HL-60 (cell line): ENCODE data around the gene NID2.
A peak's percentile ranks its signal among the peaks of the same experiment; 100 is the strongest.

Experiments
- DNase-seq, 2 experiments: peaks; one replicate each; pipeline ENCODE4 v3.0.0-alpha.2; 2010 to 2020; ENCODE audit warnings: low read depth in 1 of 2, low spot score in 1 of 2
- H3K27ac ChIP-seq: fragments of 250-450 bp; sonication (Bioruptor Pico); replicated peaks from 2 replicates; pipeline ENCODE4 v1.5.1; 2020; ENCODE audit warnings: mild to moderate bottlenecking, moderate library complexity
- H3K27me3 ChIP-seq: fragments of 250-450 bp; sonication (Bioruptor Pico); 2 replicates; pipeline ENCODE4 v1.5.1; 2021; ENCODE audit warnings: mild to moderate bottlenecking, moderate library complexity; ENCODE audit not compliant: insufficient read depth, poor library complexity, severe bottlenecking
- H3K4me3 ChIP-seq: replicated peaks from 2 replicates; pipeline ENCODE4 v1.5.1; 2011; ENCODE audit warnings: mild to moderate bottlenecking, control low read depth, low read length; ENCODE audit not compliant: insufficient read depth
- GABPA ChIP-seq: IDR thresholded peaks from 2 replicates; pipeline ENCODE4 v1.6.1; 2012; ENCODE audit warnings: low read depth
- POLR2AphosphoS5 ChIP-seq: IDR thresholded peaks from 2 replicates; pipeline ENCODE4 v1.6.1; 2012; ENCODE audit warnings: low read depth
- SPI1 ChIP-seq: IDR thresholded peaks from 2 replicates; pipeline ENCODE4 v1.6.1; 2012; ENCODE audit warnings: low read depth, mild to moderate bottlenecking, borderline replicate concordance
- TF ChIP-seq, protein P1 (sequence below): IDR thresholded peaks from one replicate; pipeline ENCODE4 v1.5.1; 2011; ENCODE audit warnings: low read length, control low read depth, inconsistent platforms; ENCODE audit not compliant: insufficient read depth
- TF ChIP-seq, protein P2 (sequence below): IDR thresholded peaks from 2 replicates; pipeline ENCODE4 v1.6.1; 2012; ENCODE audit warnings: low read depth; ENCODE audit not compliant: insufficient replicate concordance

NID2 gene

DNA sequence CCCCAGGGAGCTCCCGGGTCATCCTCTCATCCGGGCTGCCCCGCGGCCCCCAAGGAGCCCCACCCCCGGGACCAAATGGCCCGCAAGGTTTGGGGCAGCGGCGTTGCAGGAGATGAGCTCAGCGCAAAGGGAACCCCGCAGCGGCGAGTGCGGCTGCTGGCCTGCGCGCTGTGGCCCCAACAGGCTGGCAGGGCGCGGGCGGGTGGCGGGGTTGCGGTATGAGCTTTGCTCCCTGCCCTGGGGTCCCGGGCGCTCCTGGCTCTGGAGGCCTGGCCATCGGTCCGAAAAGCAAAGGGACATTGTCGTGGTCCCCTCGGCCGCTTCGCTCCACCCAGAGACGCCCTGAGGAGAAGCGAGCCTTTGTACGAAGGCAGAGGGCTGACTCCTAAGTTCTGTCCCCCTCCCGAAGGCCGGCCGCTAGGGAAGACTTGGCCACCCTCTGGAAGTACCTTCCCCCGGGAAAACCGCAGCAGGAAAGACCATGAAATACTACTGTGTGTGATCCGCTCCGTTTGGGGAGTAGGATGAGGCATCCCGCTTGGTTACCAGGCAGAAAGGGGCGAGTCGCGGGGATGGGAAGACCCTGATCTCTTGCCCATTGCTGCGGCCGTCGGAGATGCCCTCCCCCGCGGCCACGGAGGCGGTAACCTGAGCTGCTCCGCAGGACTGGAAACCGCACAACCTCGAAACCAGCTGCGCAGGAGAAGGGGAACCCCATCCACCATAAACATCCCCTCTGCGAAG, 620 bp upstream of the NID2 start:
- no peak for DNase-seq
- no peak for TF ChIP-seq GABPA
- no peak for TF ChIP-seq POLR2AphosphoS5
- TF ChIP-seq, protein P1, sequence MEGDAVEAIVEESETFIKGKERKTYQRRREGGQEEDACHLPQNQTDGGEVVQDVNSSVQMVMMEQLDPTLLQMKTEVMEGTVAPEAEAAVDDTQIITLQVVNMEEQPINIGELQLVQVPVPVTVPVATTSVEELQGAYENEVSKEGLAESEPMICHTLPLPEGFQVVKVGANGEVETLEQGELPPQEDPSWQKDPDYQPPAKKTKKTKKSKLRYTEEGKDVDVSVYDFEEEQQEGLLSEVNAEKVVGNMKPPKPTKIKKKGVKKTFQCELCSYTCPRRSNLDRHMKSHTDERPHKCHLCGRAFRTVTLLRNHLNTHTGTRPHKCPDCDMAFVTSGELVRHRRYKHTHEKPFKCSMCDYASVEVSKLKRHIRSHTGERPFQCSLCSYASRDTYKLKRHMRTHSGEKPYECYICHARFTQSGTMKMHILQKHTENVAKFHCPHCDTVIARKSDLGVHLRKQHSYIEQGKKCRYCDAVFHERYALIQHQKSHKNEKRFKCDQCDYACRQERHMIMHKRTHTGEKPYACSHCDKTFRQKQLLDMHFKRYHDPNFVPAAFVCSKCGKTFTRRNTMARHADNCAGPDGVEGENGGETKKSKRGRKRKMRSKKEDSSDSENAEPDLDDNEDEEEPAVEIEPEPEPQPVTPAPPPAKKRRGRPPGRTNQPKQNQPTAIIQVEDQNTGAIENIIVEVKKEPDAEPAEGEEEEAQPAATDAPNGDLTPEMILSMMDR, result no peak
- TF ChIP-seq, protein P2, sequence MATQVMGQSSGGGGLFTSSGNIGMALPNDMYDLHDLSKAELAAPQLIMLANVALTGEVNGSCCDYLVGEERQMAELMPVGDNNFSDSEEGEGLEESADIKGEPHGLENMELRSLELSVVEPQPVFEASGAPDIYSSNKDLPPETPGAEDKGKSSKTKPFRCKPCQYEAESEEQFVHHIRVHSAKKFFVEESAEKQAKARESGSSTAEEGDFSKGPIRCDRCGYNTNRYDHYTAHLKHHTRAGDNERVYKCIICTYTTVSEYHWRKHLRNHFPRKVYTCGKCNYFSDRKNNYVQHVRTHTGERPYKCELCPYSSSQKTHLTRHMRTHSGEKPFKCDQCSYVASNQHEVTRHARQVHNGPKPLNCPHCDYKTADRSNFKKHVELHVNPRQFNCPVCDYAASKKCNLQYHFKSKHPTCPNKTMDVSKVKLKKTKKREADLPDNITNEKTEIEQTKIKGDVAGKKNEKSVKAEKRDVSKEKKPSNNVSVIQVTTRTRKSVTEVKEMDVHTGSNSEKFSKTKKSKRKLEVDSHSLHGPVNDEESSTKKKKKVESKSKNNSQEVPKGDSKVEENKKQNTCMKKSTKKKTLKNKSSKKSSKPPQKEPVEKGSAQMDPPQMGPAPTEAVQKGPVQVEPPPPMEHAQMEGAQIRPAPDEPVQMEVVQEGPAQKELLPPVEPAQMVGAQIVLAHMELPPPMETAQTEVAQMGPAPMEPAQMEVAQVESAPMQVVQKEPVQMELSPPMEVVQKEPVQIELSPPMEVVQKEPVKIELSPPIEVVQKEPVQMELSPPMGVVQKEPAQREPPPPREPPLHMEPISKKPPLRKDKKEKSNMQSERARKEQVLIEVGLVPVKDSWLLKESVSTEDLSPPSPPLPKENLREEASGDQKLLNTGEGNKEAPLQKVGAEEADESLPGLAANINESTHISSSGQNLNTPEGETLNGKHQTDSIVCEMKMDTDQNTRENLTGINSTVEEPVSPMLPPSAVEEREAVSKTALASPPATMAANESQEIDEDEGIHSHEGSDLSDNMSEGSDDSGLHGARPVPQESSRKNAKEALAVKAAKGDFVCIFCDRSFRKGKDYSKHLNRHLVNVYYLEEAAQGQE, result no peak
- no peak for TF ChIP-seq SPI1
- H3K27ac ChIP-seq, result no peak overlapping the region

DNA sequence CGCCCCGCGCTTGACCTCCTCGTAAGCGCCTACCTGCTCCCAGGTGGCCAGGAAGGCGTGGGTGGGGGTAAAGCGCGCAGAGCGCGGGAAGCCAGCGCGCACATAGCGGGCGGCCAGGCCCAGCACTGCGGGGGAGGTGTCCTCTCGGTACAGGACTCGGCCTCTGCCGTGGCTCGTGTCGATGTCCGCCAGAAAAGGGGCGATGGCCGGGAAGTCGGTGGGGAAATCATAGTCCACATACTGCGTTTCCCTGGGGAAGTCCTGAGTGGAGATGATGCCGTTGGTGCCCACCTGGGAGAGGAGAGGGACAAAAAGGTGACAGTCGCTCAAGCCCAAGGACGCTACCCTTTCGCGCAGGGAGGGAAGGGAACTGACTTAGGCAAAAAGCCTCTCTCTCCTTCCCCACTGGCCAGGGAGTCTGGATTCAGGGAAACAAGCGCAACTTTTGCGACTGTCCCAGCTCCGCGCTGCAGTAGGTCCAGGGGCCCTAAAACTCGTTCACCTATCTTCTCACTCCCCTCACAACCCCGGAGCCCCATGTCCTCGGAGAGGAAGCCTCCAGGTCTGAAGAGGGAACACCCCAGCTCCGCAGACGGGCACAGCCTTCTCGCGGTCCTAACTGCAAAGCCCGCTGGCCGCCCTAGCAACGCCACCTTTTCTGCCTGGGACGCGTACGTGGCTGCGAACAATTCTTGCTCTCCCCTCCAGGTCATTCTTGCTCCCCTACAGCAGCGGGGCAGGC, 815 bp downstream of the NID2 start:
- Histone ChIP-seq H3K27me3 (peaks cover 55% of the 10 kb centered on the region), H3K4me3 (no peak overlapping the region), H3K27ac (no peak overlapping the region)
- no peak for DNase-seq
- TF ChIP-seq SPI1 (no peak), GABPA (no peak), POLR2AphosphoS5 (no peak)
- TF ChIP-seq, protein P2, result no peak
- TF ChIP-seq, protein P1, result no peak

More for the DNA sequence above, 620 bp upstream of the NID2 start:
- H3K27me3 ChIP-seq, result peaks cover 55% of the 10 kb centered on the region
- peak overlapping the region; percentile 17 for H3K4me3 ChIP-seq

DNA sequence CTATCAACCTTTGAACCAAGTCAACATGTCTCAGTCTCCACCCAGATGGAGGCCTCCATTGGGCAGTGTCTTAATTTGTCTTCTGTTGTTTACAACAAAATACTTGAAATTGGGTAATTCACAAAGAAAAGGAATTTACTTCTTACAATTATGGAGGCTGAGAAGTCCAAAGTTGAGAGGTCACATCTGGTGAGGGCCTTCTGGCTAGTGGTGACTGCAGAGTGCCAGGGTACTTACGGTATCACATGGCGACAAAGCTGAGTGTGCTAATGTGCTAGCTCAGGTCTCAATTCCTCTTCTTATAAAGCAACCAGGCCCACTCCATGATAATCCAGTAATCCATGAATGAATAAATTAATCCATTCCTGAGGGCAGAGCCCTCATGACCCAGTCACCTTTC, 4.7 kb downstream of the NID2 start:
- H3K4me3 ChIP-seq, result no peak overlapping the region
- TF ChIP-seq POLR2AphosphoS5, result no peak
- TF ChIP-seq, protein P2, result no peak
- TF ChIP-seq, protein P1, result no peak
- TF ChIP-seq GABPA, result no peak
- TF ChIP-seq SPI1, result no peak
- H3K27me3 ChIP-seq, result peaks cover 29% of the 10 kb centered on the region
- no peak overlapping the region for H3K27ac ChIP-seq
- no peak for DNase-seq
